ENCODE measurements around the gene LYL1.

Gene LYL1

GRCh38 chr19:13063461-13064091 lies 39.1 kb downstream of the LYL1 start:
- Histone ChIP-seq H3K4me3 (ENCODE audit: low read length) (no peak overlapping the region), H3K27ac (ENCODE audit: low read length) (no peak overlapping the region), H3K9me3 (ENCODE audit: control insufficient read depth, low read depth, low read length) (no peaks in the 10 kb centered on the region), H3K27me3 (ENCODE audit: control insufficient read depth, insufficient read depth, low read length) (peaks cover 68% of the 10 kb centered on the region), H3K36me3 (ENCODE audit: control insufficient read depth, low read depth, low read length) (no peaks in the 10 kb centered on the region), H3K4me1 (ENCODE audit: control insufficient read depth, low read depth, low read length) (peaks cover 13% of the 10 kb centered on the region), H3K9ac (ENCODE audit: low read length) (no peak overlapping the region)

- H3K27me3 ChIP-seq (ENCODE audit: control insufficient read depth, insufficient read depth, low read length): peaks cover 80% of the 10 kb centered on the region
- H3K9ac ChIP-seq (ENCODE audit: low read length): no peak overlapping the region
- peaks cover 13% of the 10 kb centered on the region for H3K4me1 ChIP-seq (ENCODE audit: control insufficient read depth, low read depth, low read length)
- H3K27ac ChIP-seq (ENCODE audit: low read length): no peak overlapping the region
- no peaks in the 10 kb centered on the region for H3K9me3 ChIP-seq (ENCODE audit: control insufficient read depth, low read depth, low read length)
- no peaks in the 10 kb centered on the region for H3K36me3 ChIP-seq (ENCODE audit: control insufficient read depth, low read depth, low read length)
- H3K4me3 ChIP-seq (ENCODE audit: low read length): no peak overlapping the region
These were observed 40.3 kb downstream of the LYL1 start for GRCh38 chr19:13062317-13062716.

GRCh38 chr19:13060964-13061927 lies 41.4 kb downstream of the LYL1 start:
- no peaks in the 10 kb centered on the region for H3K36me3 ChIP-seq (ENCODE audit: control insufficient read depth, low read depth, low read length)
- H3K27ac ChIP-seq (ENCODE audit: low read length): no peak overlapping the region
- H3K27me3 ChIP-seq (ENCODE audit: control insufficient read depth, insufficient read depth, low read length): peaks cover 85% of the 10 kb centered on the region
- H3K4me3 ChIP-seq (ENCODE audit: low read length): peak overlapping the region; percentile 64
- H3K9ac ChIP-seq (ENCODE audit: low read length): no peak overlapping the region
- no peaks in the 10 kb centered on the region for H3K9me3 ChIP-seq (ENCODE audit: control insufficient read depth, low read depth, low read length)
- peaks cover 18% of the 10 kb centered on the region for H3K4me1 ChIP-seq (ENCODE audit: control insufficient read depth, low read depth, low read length)

- Histone ChIP-seq H3K4me3 (ENCODE audit: low read length) (peak overlapping the region; percentile 64), H3K36me3 (ENCODE audit: control insufficient read depth, low read depth, low read length) (no peaks in the 10 kb centered on the region), H3K27me3 (ENCODE audit: control insufficient read depth, insufficient read depth, low read length) (peaks cover 93% of the 10 kb centered on the region), H3K4me1 (ENCODE audit: control insufficient read depth, low read depth, low read length) (peaks cover 26% of the 10 kb centered on the region), H3K9ac (ENCODE audit: low read length) (no peak overlapping the region), H3K27ac (ENCODE audit: low read length) (no peak overlapping the region), H3K9me3 (ENCODE audit: control insufficient read depth, low read depth, low read length) (no peaks in the 10 kb centered on the region)
These were observed 42.3 kb downstream of the LYL1 start for GRCh38 chr19:13060233-13060963.

- no peak overlapping the region for H3K27ac ChIP-seq (ENCODE audit: low read length)
- H3K4me1 ChIP-seq (ENCODE audit: control insufficient read depth, low read depth, low read length): peaks cover 35% of the 10 kb centered on the region
- no peak overlapping the region for H3K4me3 ChIP-seq (ENCODE audit: low read length)
- H3K9ac ChIP-seq (ENCODE audit: low read length): no peak overlapping the region
- peaks cover 99% of the 10 kb centered on the region for H3K27me3 ChIP-seq (ENCODE audit: control insufficient read depth, insufficient read depth, low read length)
- H3K9me3 ChIP-seq (ENCODE audit: control insufficient read depth, low read depth, low read length): no peaks in the 10 kb centered on the region
- no peaks in the 10 kb centered on the region for H3K36me3 ChIP-seq (ENCODE audit: control insufficient read depth, low read depth, low read length)
These were observed 43.6 kb downstream of the LYL1 start for GRCh38 chr19:13058951-13059660.

- peaks cover 100% of the 10 kb centered on the region for H3K27me3 ChIP-seq (ENCODE audit: control insufficient read depth, insufficient read depth, low read length)
- no peak overlapping the region for H3K9ac ChIP-seq (ENCODE audit: low read length)
- H3K27ac ChIP-seq (ENCODE audit: low read length): no peak overlapping the region
These were observed 44.9 kb downstream of the LYL1 start for GRCh38 chr19:13057744-13058143.

GRCh38 chr19:13057147-13057572 lies 45.5 kb downstream of the LYL1 start:
- no peaks in the 10 kb centered on the region for H3K36me3 ChIP-seq (ENCODE audit: control insufficient read depth, low read depth, low read length)
- H3K9ac ChIP-seq (ENCODE audit: low read length): no peak overlapping the region
- no peak overlapping the region for H3K4me3 ChIP-seq (ENCODE audit: low read length)
- no peaks in the 10 kb centered on the region for H3K9me3 ChIP-seq (ENCODE audit: control insufficient read depth, low read depth, low read length)
- H3K4me1 ChIP-seq (ENCODE audit: control insufficient read depth, low read depth, low read length): peaks cover 39% of the 10 kb centered on the region
- H3K27me3 ChIP-seq (ENCODE audit: control insufficient read depth, insufficient read depth, low read length): peaks cover 100% of the 10 kb centered on the region
- no peak overlapping the region for H3K27ac ChIP-seq (ENCODE audit: low read length)

More at GRCh38 chr19:13057744-13058143, 44.9 kb downstream of the LYL1 start:
- H3K4me3 ChIP-seq (ENCODE audit: low read length): no peak overlapping the region
- no peaks in the 10 kb centered on the region for H3K9me3 ChIP-seq (ENCODE audit: control insufficient read depth, low read depth, low read length)
- peaks cover 37% of the 10 kb centered on the region for H3K4me1 ChIP-seq (ENCODE audit: control insufficient read depth, low read depth, low read length)
- no peaks in the 10 kb centered on the region for H3K36me3 ChIP-seq (ENCODE audit: control insufficient read depth, low read depth, low read length)

GRCh38 chr19:13056052-13056660 lies 46.5 kb downstream of the LYL1 start:
- Histone ChIP-seq H3K36me3 (ENCODE audit: control insufficient read depth, low read depth, low read length) (no peaks in the 10 kb centered on the region), H3K27me3 (ENCODE audit: control insufficient read depth, insufficient read depth, low read length) (peaks cover 100% of the 10 kb centered on the region), H3K4me1 (ENCODE audit: control insufficient read depth, low read depth, low read length) (peaks cover 46% of the 10 kb centered on the region), H3K9ac (ENCODE audit: low read length) (no peak overlapping the region), H3K27ac (ENCODE audit: low read length) (no peak overlapping the region), H3K9me3 (ENCODE audit: control insufficient read depth, low read depth, low read length) (no peaks in the 10 kb centered on the region), H3K4me3 (ENCODE audit: low read length) (peak overlapping the region; percentile 33)

- no peaks in the 10 kb centered on the region for H3K36me3 ChIP-seq (ENCODE audit: control insufficient read depth, low read depth, low read length)
- no peak overlapping the region for H3K9ac ChIP-seq (ENCODE audit: low read length)
- H3K9me3 ChIP-seq (ENCODE audit: control insufficient read depth, low read depth, low read length): no peaks in the 10 kb centered on the region
- H3K4me1 ChIP-seq (ENCODE audit: control insufficient read depth, low read depth, low read length): peaks cover 41% of the 10 kb centered on the region
- no peak overlapping the region for H3K27ac ChIP-seq (ENCODE audit: low read length)
- peaks cover 100% of the 10 kb centered on the region for H3K27me3 ChIP-seq (ENCODE audit: control insufficient read depth, insufficient read depth, low read length)
- H3K4me3 ChIP-seq (ENCODE audit: low read length): peak overlapping the region; percentile 33
These were observed 47.2 kb downstream of the LYL1 start for GRCh38 chr19:13055213-13056051.

- Histone ChIP-seq H3K36me3 (ENCODE audit: control insufficient read depth, low read depth, low read length) (no peaks in the 10 kb centered on the region), H3K4me1 (ENCODE audit: control insufficient read depth, low read depth, low read length) (peaks cover 38% of the 10 kb centered on the region), H3K9me3 (ENCODE audit: control insufficient read depth, low read depth, low read length) (no peaks in the 10 kb centered on the region), H3K4me3 (ENCODE audit: low read length) (no peak overlapping the region), H3K27me3 (ENCODE audit: control insufficient read depth, insufficient read depth, low read length) (peaks cover 100% of the 10 kb centered on the region), H3K27ac (ENCODE audit: low read length) (no peak overlapping the region), H3K9ac (ENCODE audit: low read length) (no peak overlapping the region)
These were observed 47.9 kb downstream of the LYL1 start for GRCh38 chr19:13054626-13055212.

Data from iPS-18a (cell line).